ENCODE data around the gene TTC7B.
A peak's percentile ranks its signal among the peaks of the same experiment; 100 is the strongest.

Gene TTC7B

DNA sequence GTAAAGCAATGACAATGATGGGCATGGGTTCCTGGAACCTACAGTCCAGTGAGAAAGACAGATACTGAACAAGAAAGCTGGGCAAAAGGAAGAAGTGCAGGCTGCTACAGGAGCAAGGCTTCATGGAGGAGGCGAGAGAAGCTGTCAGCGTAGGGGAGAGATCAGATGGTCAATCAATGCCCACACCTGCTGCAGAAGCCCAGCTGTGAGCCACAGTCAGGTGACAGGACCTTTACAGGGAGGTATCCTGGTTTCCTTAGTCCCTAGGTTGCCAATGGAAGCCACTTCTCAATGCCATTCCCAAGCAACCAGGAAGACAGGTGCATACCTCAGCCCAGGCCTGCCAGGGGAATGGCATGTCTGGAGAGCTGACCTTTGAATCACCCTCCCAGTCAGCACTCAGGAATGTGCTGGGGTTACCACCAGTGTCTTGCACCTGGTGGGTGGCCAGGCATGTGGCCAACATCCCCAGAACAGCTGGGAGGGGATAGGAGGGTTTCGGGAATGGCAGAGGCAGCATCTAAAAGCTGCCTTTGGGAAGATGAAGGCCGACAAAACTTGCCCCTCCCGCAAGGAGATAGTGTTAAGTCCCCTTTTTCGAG is 170.3 kb downstream of the TTC7B start:
- H3K36me3 ChIP-seq (ENCODE audit: control insufficient read depth, insufficient read depth, low read length) = no peaks in the 10 kb centered on the region
- H3K9me3 ChIP-seq (ENCODE audit: control insufficient read depth, insufficient read depth, low read length) = no peaks in the 10 kb centered on the region
- no peaks in the 10 kb centered on the region for H3K27me3 ChIP-seq (ENCODE audit: control insufficient read depth, insufficient read depth, low read length)
- H3K9ac ChIP-seq (ENCODE audit: low read depth, low read length) = no peak overlapping the region
- H3K4me3 ChIP-seq (ENCODE audit: low read depth, low read length) = no peak overlapping the region
- peaks cover 28% of the 10 kb centered on the region for H3K4me1 ChIP-seq (ENCODE audit: control insufficient read depth, insufficient read depth, low read length)

- Histone ChIP-seq H3K4me1 (ENCODE audit: control insufficient read depth, insufficient read depth, low read length) (peaks cover 34% of the 10 kb centered on the region), H3K36me3 (ENCODE audit: control insufficient read depth, insufficient read depth, low read length) (no peaks in the 10 kb centered on the region), H3K9ac (ENCODE audit: low read depth, low read length) (no peak overlapping the region)
These were observed 171.3 kb downstream of the TTC7B start for GRCh38 chr14:90644882-90645281.

DNA sequence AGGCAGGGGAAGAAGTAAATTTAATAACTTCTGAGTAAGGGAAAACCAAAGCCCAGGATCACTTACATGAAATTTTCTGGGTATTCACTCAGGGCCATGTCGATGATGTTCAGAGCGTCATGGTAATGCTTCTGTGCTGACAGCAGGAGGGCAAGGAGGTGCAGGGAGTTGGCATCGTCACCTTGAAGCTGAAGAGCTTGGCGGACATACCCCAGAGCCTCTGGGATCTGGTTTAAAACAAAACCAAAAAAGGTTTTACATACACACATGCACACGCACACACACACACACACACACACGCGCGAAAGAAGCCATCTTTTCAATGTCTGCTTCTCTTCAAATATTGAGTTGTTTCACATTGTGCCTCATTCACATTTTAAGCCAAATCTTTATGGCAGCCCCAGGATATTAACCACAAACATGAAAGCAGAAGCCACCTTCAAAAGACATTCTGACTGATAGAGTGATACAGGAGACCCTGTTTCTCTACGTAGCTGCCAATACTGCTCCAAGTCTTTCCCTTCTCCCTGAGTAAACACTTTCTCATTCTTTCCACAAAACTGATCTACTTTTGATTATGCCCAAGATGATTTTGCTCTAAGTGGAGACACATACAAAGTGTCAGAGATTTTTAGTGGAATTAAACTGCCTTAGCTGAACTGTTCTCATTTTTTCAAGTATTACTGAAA is 172.1 kb downstream of the TTC7B start:
- no peak overlapping the region for H3K9ac ChIP-seq (ENCODE audit: low read depth, low read length)
- H3K36me3 ChIP-seq (ENCODE audit: control insufficient read depth, insufficient read depth, low read length) = no peaks in the 10 kb centered on the region
- no peaks in the 10 kb centered on the region for H3K9me3 ChIP-seq (ENCODE audit: control insufficient read depth, insufficient read depth, low read length)
- peaks cover 40% of the 10 kb centered on the region for H3K4me1 ChIP-seq (ENCODE audit: control insufficient read depth, insufficient read depth, low read length)
- H3K27me3 ChIP-seq (ENCODE audit: control insufficient read depth, insufficient read depth, low read length) = no peaks in the 10 kb centered on the region
- no peak overlapping the region for H3K4me3 ChIP-seq (ENCODE audit: low read depth, low read length)

More at GRCh38 chr14:90644882-90645281, 171.3 kb downstream of the TTC7B start:
- Histone ChIP-seq H3K27me3 (ENCODE audit: control insufficient read depth, insufficient read depth, low read length) (no peaks in the 10 kb centered on the region), H3K9me3 (ENCODE audit: control insufficient read depth, insufficient read depth, low read length) (no peaks in the 10 kb centered on the region), H3K4me3 (ENCODE audit: low read depth, low read length) (no peak overlapping the region)

DNA sequence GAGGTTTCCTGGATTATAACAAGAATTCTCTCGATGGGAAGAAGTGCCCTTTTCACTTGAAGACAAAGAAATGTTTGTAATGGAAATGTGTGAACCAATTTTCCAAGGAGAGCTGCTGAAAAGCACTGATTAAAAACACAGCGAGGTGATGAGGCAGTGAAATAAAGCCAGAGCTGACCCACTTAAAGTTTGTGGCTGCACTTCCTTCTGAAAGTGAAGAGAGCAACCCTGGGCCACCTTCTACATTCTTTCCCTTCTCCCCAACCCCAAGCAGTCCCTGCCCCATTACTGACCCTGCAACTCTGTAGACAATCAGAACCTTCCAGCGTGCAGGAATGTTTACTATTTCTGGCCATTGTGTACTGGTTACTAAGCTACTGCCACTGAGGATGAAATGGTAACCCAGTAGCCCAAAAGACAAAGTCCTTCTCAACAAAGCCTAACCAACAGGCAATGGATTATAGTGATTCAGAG is 173.9 kb downstream of the TTC7B start:
- no peaks in the 10 kb centered on the region for H3K9me3 ChIP-seq (ENCODE audit: control insufficient read depth, insufficient read depth, low read length)
- H3K9ac ChIP-seq (ENCODE audit: low read depth, low read length) = no peak overlapping the region
- peaks cover 34% of the 10 kb centered on the region for H3K4me1 ChIP-seq (ENCODE audit: control insufficient read depth, insufficient read depth, low read length)
- H3K27me3 ChIP-seq (ENCODE audit: control insufficient read depth, insufficient read depth, low read length) = no peaks in the 10 kb centered on the region
- H3K36me3 ChIP-seq (ENCODE audit: control insufficient read depth, insufficient read depth, low read length) = no peaks in the 10 kb centered on the region
- no peak overlapping the region for H3K4me3 ChIP-seq (ENCODE audit: low read depth, low read length)

- H3K4me1 ChIP-seq (ENCODE audit: control insufficient read depth, insufficient read depth, low read length) = peaks cover 34% of the 10 kb centered on the region
- H3K9me3 ChIP-seq (ENCODE audit: control insufficient read depth, insufficient read depth, low read length) = no peaks in the 10 kb centered on the region
- no peak overlapping the region for H3K4me3 ChIP-seq (ENCODE audit: low read depth, low read length)
- no peaks in the 10 kb centered on the region for H3K36me3 ChIP-seq (ENCODE audit: control insufficient read depth, insufficient read depth, low read length)
- H3K27me3 ChIP-seq (ENCODE audit: control insufficient read depth, insufficient read depth, low read length) = no peaks in the 10 kb centered on the region
- H3K9ac ChIP-seq (ENCODE audit: low read depth, low read length) = no peak overlapping the region
These were observed 174.5 kb downstream of the TTC7B start for GRCh38 chr14:90641615-90642243.

DNA sequence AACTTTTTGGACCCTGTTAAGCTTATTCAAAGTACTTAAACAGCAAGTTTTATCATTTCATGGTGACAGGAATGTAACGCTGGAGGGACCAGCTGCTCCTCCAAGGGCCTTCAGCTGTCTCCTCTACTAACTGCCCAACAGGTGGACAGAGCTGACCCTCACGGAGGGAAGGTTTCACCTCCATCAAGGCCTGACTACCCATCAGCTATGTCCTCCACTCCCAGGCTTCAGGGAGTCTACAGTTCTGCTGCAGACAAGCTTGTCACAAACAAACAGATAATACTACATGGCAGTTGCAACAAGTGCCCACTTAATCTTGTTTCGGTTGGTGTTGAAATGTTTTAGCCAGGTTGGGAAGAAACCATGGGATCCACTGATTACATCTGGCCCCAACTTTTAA is 175.1 kb downstream of the TTC7B start:
- no peak overlapping the region for H3K4me3 ChIP-seq (ENCODE audit: low read depth, low read length)

GRCh38 chr14:90639641-90640040 is 176.6 kb downstream of the TTC7B start:
- H3K9ac ChIP-seq (ENCODE audit: low read depth, low read length) = no peak overlapping the region

More for the DNA sequence above, 175.1 kb downstream of the TTC7B start:
- H3K4me1 ChIP-seq (ENCODE audit: control insufficient read depth, insufficient read depth, low read length) = peaks cover 34% of the 10 kb centered on the region
- H3K27me3 ChIP-seq (ENCODE audit: control insufficient read depth, insufficient read depth, low read length) = no peaks in the 10 kb centered on the region
- no peaks in the 10 kb centered on the region for H3K9me3 ChIP-seq (ENCODE audit: control insufficient read depth, insufficient read depth, low read length)
- no peaks in the 10 kb centered on the region for H3K36me3 ChIP-seq (ENCODE audit: control insufficient read depth, insufficient read depth, low read length)
- H3K9ac ChIP-seq (ENCODE audit: low read depth, low read length) = peak overlapping the region; percentile 16

GRCh38 chr14:90632871-90633270 is 183.4 kb downstream of the TTC7B start:
- H3K36me3 ChIP-seq (ENCODE audit: control insufficient read depth, insufficient read depth, low read length) = no peaks in the 10 kb centered on the region
- H3K4me3 ChIP-seq (ENCODE audit: low read depth, low read length) = no peak overlapping the region
- no peaks in the 10 kb centered on the region for H3K9me3 ChIP-seq (ENCODE audit: control insufficient read depth, insufficient read depth, low read length)
- no peaks in the 10 kb centered on the region for H3K4me1 ChIP-seq (ENCODE audit: control insufficient read depth, insufficient read depth, low read length)
- no peak overlapping the region for H3K9ac ChIP-seq (ENCODE audit: low read depth, low read length)
- no peaks in the 10 kb centered on the region for H3K27me3 ChIP-seq (ENCODE audit: control insufficient read depth, insufficient read depth, low read length)

More at GRCh38 chr14:90639641-90640040, 176.6 kb downstream of the TTC7B start:
- H3K4me3 ChIP-seq (ENCODE audit: low read depth, low read length) = no peak overlapping the region
- no peaks in the 10 kb centered on the region for H3K36me3 ChIP-seq (ENCODE audit: control insufficient read depth, insufficient read depth, low read length)
- peaks cover 30% of the 10 kb centered on the region for H3K4me1 ChIP-seq (ENCODE audit: control insufficient read depth, insufficient read depth, low read length)
- no peaks in the 10 kb centered on the region for H3K9me3 ChIP-seq (ENCODE audit: control insufficient read depth, insufficient read depth, low read length)
- H3K27me3 ChIP-seq (ENCODE audit: control insufficient read depth, insufficient read depth, low read length) = no peaks in the 10 kb centered on the region

DNA sequence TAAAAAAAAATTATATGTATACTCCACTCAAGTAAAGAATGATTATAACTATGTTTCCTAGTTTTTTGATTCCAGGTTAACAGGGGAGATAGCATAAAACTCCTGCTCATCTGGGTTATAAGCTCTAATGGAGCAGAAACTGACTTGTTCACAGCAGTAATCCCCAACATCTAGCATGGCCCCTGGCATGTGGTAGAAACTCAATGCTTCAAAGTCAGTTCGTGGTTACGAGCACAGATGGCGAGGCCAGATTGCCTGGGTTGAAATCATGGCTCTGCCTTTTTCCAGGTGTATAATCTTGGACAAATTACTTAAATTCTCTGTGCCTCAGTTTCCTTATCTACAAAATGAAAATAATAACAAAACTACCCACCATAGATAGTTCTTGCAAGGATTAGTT is 183.8 kb downstream of the TTC7B start:
- Histone ChIP-seq H3K9me3 (ENCODE audit: control insufficient read depth, insufficient read depth, low read length) (no peaks in the 10 kb centered on the region), H3K36me3 (ENCODE audit: control insufficient read depth, insufficient read depth, low read length) (no peaks in the 10 kb centered on the region), H3K4me1 (ENCODE audit: control insufficient read depth, insufficient read depth, low read length) (no peaks in the 10 kb centered on the region), H3K9ac (ENCODE audit: low read depth, low read length) (no peak overlapping the region), H3K4me3 (ENCODE audit: low read depth, low read length) (no peak overlapping the region), H3K27me3 (ENCODE audit: control insufficient read depth, insufficient read depth, low read length) (no peaks in the 10 kb centered on the region)

- Histone ChIP-seq H3K4me1 (ENCODE audit: control insufficient read depth, insufficient read depth, low read length) (peaks cover 3% of the 10 kb centered on the region), H3K36me3 (ENCODE audit: control insufficient read depth, insufficient read depth, low read length) (no peaks in the 10 kb centered on the region), H3K27me3 (ENCODE audit: control insufficient read depth, insufficient read depth, low read length) (no peaks in the 10 kb centered on the region), H3K4me3 (ENCODE audit: low read depth, low read length) (no peak overlapping the region), H3K9me3 (ENCODE audit: control insufficient read depth, insufficient read depth, low read length) (no peaks in the 10 kb centered on the region), H3K9ac (ENCODE audit: low read depth, low read length) (no peak overlapping the region)
These were observed 185.9 kb downstream of the TTC7B start for GRCh38 chr14:90630171-90630806.

GRCh38 chr14:90629471-90629870 is 186.8 kb downstream of the TTC7B start:
- H3K27me3 ChIP-seq (ENCODE audit: control insufficient read depth, insufficient read depth, low read length) = no peaks in the 10 kb centered on the region

More at GRCh38 chr14:90629471-90629870, 186.8 kb downstream of the TTC7B start:
- H3K9ac ChIP-seq (ENCODE audit: low read depth, low read length) = no peak overlapping the region
- H3K9me3 ChIP-seq (ENCODE audit: control insufficient read depth, insufficient read depth, low read length) = no peaks in the 10 kb centered on the region
- no peaks in the 10 kb centered on the region for H3K36me3 ChIP-seq (ENCODE audit: control insufficient read depth, insufficient read depth, low read length)
- H3K4me3 ChIP-seq (ENCODE audit: low read depth, low read length) = no peak overlapping the region
- H3K4me1 ChIP-seq (ENCODE audit: control insufficient read depth, insufficient read depth, low read length) = peaks cover 8% of the 10 kb centered on the region
